ENCODE results near the gene MRPL4. TPM values are rescaled to one million over a fixed set of nuclear protein-coding genes. Genes with fewer than 3 reads are reported as not detected.

MRPL4 gene
- total RNA-seq, 1 experiment from 2014 or later: 146 TPM

DNA sequence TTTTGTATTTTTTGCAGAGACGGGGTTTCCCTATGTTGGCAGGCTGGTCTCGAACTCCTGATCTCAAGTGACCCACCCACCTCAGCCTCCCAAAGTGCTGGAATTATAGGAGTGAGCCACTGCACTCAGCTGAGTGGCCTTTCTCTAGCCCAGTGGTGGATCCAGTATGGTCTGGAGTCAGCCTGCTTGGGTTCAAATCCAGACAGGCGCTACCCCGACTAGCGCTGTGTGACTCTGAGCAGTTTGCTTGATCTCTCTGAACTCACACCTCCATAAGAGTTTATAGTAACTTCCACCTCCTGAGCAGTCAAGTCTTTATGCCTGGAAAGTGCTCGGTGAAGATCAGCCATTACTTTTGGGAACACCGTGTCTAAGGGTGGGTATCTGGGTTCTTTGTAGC lies 31.3 kb upstream of the MRPL4 start:
- ChIA-PET CTCF (interaction anchor here (1.0 kb wide), 1 partner anchor 8 kb away, joined by 4 read pairs; no protein-coding TSS in a partner anchor), POLR2A (interaction anchor here (1.4 kb wide), 1 partner anchor 30 kb away, joined by 3 read pairs; no protein-coding TSS in a partner anchor), RAD21 (ENCODE audit: low non-redundant PET in 1 of 2, low total read pairs in 2 of 2, uncharacterized antibody in 2 of 2, unreplicated experiment in 2 of 2) (no interaction called here)
- H3K27ac ChIP-seq (ENCODE audit: low read depth, low read length): no peak overlapping the region
- no peaks in the 10 kb centered on the region for H3K79me2 ChIP-seq (ENCODE audit: insufficient read depth, low read length)
- H3K9ac ChIP-seq (ENCODE audit: low read length): no peak overlapping the region
- H3K4me1 ChIP-seq (ENCODE audit: control insufficient read depth in 1 of 2, insufficient read depth in 2 of 2, low read length in 2 of 2): peaks cover 0 to 2% of the 10 kb centered on the region in 2 experiments; a peak in 2 of 4 replicates
- H3K9me2 ChIP-seq (ENCODE audit: insufficient read depth): no peaks in the 10 kb centered on the region
- H4K20me1 ChIP-seq (ENCODE audit: insufficient read depth): no peaks in the 10 kb centered on the region
- H3K36me3 ChIP-seq (ENCODE audit: control insufficient read depth in 1 of 2, insufficient read depth in 2 of 2, low read length in 2 of 2): no peaks in the 10 kb centered on the region
- intact Hi-C loops (cut with micrococcal nuclease): no loop called here
- no peak overlapping the region for H3K4me2 ChIP-seq (ENCODE audit: low read length)
- DNase-seq (ENCODE audit: low read depth, low spot score) (no peak), ATAC-seq (no peak)
- BruUV-seq (replicated peaks): no TSS peak
- H3K4me3 ChIP-seq (replicated peaks in 1 of 2; ENCODE audit: low read depth in 1 of 2, low read length in 2 of 2): no peak overlapping the region
- TF ChIP-seq SP1 (IDR thresholded peaks at IDR 0.05; ENCODE audit: low read depth) (no peak), SRF (IDR thresholded peaks at IDR 0.05; ENCODE audit: low read depth) (no peak), ZNF274 (IDR thresholded peaks at IDR 0.05; ENCODE audit: low read depth, low read length) (no peak), EZH2phosphoT487 (IDR thresholded peaks at IDR 0.05; ENCODE audit: borderline replicate concordance) (no peak), JUND (IDR thresholded peaks at IDR 0.05) (no peak), FOSL1 (IDR thresholded peaks at IDR 0.05; ENCODE audit: low read depth) (no peak), CEBPB (IDR thresholded peaks at IDR 0.05; ENCODE audit: low read depth) (no peak), ELF1 (IDR thresholded peaks at IDR 0.05; ENCODE audit: borderline replicate concordance, low read depth) (no peak), POLR2AphosphoS5 (IDR thresholded peaks at IDR 0.05; ENCODE audit: low read depth, low read length) (no peak), POLR2A (IDR thresholded peaks at IDR 0.05; ENCODE audit: borderline replicate concordance, extremely low read depth, insufficient read depth, insufficient read length) (no peak), RAD21 (IDR thresholded peaks at IDR 0.05; ENCODE audit: low read depth) (no peak), EGR1 (IDR thresholded peaks at IDR 0.05; ENCODE audit: low read depth) (no peak), CBX3 (IDR thresholded peaks at IDR 0.05; ENCODE audit: low read depth) (no peak), SIN3A (IDR thresholded peaks at IDR 0.05; ENCODE audit: low read depth) (no peak), TCF7L2 (IDR thresholded peaks at IDR 0.05; ENCODE audit: borderline replicate concordance, extremely low read depth, insufficient read depth, insufficient read length) (no peak)
- TF ChIP-seq, protein P1, sequence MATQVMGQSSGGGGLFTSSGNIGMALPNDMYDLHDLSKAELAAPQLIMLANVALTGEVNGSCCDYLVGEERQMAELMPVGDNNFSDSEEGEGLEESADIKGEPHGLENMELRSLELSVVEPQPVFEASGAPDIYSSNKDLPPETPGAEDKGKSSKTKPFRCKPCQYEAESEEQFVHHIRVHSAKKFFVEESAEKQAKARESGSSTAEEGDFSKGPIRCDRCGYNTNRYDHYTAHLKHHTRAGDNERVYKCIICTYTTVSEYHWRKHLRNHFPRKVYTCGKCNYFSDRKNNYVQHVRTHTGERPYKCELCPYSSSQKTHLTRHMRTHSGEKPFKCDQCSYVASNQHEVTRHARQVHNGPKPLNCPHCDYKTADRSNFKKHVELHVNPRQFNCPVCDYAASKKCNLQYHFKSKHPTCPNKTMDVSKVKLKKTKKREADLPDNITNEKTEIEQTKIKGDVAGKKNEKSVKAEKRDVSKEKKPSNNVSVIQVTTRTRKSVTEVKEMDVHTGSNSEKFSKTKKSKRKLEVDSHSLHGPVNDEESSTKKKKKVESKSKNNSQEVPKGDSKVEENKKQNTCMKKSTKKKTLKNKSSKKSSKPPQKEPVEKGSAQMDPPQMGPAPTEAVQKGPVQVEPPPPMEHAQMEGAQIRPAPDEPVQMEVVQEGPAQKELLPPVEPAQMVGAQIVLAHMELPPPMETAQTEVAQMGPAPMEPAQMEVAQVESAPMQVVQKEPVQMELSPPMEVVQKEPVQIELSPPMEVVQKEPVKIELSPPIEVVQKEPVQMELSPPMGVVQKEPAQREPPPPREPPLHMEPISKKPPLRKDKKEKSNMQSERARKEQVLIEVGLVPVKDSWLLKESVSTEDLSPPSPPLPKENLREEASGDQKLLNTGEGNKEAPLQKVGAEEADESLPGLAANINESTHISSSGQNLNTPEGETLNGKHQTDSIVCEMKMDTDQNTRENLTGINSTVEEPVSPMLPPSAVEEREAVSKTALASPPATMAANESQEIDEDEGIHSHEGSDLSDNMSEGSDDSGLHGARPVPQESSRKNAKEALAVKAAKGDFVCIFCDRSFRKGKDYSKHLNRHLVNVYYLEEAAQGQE (IDR thresholded peaks at IDR 0.05; ENCODE audit: low read depth): no peak
- TF ChIP-seq, protein P2, sequence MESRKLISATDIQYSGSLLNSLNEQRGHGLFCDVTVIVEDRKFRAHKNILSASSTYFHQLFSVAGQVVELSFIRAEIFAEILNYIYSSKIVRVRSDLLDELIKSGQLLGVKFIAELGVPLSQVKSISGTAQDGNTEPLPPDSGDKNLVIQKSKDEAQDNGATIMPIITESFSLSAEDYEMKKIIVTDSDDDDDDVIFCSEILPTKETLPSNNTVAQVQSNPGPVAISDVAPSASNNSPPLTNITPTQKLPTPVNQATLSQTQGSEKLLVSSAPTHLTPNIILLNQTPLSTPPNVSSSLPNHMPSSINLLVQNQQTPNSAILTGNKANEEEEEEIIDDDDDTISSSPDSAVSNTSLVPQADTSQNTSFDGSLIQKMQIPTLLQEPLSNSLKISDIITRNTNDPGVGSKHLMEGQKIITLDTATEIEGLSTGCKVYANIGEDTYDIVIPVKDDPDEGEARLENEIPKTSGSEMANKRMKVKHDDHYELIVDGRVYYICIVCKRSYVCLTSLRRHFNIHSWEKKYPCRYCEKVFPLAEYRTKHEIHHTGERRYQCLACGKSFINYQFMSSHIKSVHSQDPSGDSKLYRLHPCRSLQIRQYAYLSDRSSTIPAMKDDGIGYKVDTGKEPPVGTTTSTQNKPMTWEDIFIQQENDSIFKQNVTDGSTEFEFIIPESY (IDR thresholded peaks at IDR 0.05; ENCODE audit: extremely low read depth, insufficient replicate concordance, low read length): no peak
- TF ChIP-seq, protein P3, sequence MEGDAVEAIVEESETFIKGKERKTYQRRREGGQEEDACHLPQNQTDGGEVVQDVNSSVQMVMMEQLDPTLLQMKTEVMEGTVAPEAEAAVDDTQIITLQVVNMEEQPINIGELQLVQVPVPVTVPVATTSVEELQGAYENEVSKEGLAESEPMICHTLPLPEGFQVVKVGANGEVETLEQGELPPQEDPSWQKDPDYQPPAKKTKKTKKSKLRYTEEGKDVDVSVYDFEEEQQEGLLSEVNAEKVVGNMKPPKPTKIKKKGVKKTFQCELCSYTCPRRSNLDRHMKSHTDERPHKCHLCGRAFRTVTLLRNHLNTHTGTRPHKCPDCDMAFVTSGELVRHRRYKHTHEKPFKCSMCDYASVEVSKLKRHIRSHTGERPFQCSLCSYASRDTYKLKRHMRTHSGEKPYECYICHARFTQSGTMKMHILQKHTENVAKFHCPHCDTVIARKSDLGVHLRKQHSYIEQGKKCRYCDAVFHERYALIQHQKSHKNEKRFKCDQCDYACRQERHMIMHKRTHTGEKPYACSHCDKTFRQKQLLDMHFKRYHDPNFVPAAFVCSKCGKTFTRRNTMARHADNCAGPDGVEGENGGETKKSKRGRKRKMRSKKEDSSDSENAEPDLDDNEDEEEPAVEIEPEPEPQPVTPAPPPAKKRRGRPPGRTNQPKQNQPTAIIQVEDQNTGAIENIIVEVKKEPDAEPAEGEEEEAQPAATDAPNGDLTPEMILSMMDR (IDR thresholded peaks at IDR 0.05 in 2 of 3, conservative IDR thresholded peaks at IDR 0.05 in 1 of 3; ENCODE audit: borderline replicate concordance in 1 of 3, insufficient read depth in 1 of 3, low read depth in 2 of 3, low read length in 2 of 3): no peak
- no peaks in the 10 kb centered on the region for H3K27me3 ChIP-seq (ENCODE audit: insufficient read depth, low read length)
- H2AFZ ChIP-seq (ENCODE audit: low read depth, low read length, poor library complexity, severe bottlenecking): no peak overlapping the region
- no peaks in the 10 kb centered on the region for H3K9me3 ChIP-seq (ENCODE audit: control insufficient read depth in 1 of 2, insufficient read depth in 1 of 2, low read depth in 1 of 2, low read length in 2 of 2)
